DMS79 (cell line): ENCODE results near the gene S100A16.
A peak's percentile ranks its signal among the peaks of the same experiment; 100 is the strongest.
"Not testable (repeated sequence)": the region's sequence is repeated elsewhere in the genome, so short reads cannot be mapped to it uniquely, and the experiment has no call there.

Experiments used
- DNase-seq: peaks from one replicate; lab custom pipeline; 2025; lab: John Stamatoyannopoulos, UW

Gene S100A16

GRCh38 chr1:153615406-153615805, 2.5 kb upstream of the S100A16 start:
- no peak for DNase-seq

DNA sequence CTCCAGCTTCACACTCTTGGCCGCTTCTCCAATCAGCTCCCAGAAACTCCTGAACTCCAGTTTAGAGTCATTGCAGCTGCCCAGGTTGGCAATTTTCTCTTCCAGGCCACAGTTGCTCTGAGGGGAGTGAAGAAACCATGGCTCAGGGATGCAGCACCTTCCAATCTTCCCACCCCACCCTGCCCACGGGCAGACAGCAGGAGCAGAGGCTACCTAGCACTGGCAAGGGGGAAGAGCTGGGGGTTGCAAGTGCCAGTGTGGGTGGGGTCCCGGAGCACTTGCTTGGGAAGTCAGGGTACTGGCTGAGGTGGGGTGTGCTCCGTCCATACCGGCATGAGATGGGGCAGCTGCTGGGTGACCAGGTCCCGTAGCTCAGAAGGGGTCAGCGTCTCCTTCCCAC, 2.0 kb upstream of the S100A16 start:
- no peak for DNase-seq

- DNase-seq: no peak
Observed at GRCh38 chr1:153614189-153614900, 1.4 kb upstream of the S100A16 start.

DNA sequence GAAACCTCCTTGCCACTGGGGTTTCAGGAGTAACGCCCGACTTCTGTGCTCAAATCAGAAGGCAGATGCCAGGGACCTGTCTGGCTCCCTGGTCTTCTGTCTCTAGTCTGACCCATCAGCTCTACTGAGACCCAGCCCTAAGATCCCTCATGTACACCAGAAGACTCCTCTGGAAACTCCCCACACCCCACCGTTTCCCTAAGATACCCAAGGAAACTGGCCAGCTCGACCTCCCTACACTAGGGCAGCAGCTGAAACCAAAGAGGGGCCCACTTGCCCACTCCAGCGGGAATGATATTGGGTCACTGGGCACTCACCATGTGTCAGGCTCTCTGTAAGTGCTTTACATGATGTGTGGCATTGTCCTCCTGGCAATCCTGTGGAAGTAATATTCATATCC, 469 bp upstream of the S100A16 start:
- DNase-seq: no peak

GRCh38 chr1:153612111-153612754, 704 bp downstream of the S100A16 start:
- no peak for DNase-seq

DNA sequence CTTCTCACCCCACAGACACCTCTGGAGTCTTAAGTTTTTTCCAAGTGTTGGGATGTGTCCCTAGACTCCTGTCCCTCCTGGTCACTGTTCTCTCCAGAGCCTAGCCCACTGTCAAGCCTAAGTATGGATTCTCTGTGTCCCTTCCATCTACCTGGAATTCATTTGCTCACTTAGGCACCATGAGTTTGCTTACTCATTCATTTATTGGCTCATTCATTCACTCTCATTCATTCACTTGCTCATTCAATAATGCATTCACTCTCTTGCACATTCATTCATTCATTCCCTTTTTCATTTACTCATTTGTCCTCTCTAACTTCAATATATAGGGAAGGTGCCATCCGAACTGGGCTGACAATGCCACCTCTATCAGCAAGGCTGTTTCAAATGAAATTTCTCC, 1.6 kb downstream of the S100A16 start:
- DNase-seq: no peak

DNA sequence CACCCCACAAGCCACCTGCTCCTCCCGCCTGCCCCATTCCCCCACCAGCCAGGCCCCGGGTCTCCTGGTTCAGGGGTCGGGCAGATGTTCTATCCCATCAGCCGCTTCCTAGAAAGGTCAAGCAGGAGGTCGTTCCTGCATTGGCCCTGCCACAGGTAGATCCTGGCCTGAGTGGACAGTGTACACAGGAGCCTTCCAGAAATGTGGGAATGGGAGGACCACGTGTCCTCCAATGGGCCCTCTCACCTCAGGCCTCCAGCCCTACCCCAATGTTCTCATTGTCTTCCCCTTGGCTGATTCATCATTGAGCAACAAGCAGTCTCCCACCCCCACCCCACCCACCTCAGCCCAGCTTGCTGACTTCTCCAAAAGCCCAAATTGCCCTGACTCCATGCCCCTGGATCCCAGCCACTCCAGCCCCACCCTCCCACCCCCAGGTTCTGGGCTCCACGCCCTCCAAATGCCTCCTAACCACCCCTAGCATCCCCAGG, 2.1 kb downstream of the S100A16 start:
- DNase-seq: no peak

- no peak for DNase-seq
Observed at GRCh38 chr1:153610334-153610733, 2.6 kb downstream of the S100A16 start.

- DNase-seq: no peak
Observed at GRCh38 chr1:153609585-153609907, 3.4 kb downstream of the S100A16 start.

GRCh38 chr1:153608742-153609584, 4.0 kb downstream of the S100A16 start:
- no peak for DNase-seq

- DNase-seq: no peak
Observed at GRCh38 chr1:153608089-153608682, 4.8 kb downstream of the S100A16 start.

DNA sequence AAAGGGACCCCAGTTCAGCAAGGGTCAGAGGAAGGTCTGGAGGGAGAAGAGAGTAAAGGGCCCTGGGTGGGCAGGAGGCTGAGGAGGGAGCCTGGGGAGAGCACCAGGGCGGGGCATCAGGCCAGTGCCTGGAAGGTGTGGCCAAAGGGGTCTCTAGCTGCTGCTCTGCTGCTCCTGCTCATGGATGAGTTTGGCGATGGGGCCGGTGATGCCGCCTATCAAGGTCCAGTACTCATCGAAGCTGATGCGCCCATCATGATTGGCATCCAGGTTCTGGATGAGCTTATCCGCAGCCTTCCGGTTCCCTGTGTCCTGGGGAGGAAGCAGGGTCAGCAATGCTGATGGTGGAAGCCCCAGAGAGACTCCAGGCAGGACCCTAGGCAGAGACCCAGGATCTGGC, 5.6 kb downstream of the S100A16 start:
- DNase-seq: no peak

DNA sequence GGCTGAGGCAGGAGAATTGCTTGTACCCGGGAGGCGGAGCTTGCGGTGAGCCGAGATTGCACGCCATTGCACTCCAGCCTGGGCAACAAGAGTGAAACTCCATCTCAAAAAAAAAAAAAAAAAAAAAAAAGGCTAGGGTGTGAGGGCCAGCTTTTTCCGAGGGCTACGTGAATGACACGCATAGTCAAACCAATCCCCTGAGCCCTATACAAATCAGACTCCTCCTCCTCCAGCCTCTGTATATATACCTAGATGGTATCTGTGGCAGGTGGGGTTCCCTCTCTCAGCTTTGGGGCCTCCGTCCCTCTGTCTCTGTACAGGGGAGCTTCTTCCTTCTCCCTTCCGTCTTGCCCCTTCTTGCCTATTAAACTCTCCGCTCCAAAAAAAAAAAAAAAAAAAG, 6.7 kb downstream of the S100A16 start:
- DNase-seq: no peak

GRCh38 chr1:153602749-153603148, 10.2 kb downstream of the S100A16 start:
- no peak for DNase-seq

DNA sequence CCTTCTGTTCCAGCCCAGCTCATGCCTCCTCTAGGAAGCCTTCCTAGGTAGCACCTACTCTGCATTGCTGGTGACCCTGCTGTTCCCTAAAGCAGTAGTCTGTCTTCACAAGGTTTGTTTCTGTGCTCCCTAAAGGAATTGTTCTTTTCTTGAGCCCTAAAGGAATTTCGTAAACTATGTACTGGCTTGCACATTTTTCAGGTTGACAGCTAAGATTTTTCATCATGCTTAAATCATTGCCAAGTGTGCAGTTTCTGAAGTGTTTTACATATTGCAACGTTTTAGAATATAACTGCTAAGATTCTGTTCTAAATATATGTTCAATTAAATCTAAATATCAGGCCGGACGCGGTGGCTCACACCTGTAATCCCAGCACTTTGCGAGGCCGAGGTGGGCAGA, 13.1 kb downstream of the S100A16 start:
- DNase-seq: no peak

DNA sequence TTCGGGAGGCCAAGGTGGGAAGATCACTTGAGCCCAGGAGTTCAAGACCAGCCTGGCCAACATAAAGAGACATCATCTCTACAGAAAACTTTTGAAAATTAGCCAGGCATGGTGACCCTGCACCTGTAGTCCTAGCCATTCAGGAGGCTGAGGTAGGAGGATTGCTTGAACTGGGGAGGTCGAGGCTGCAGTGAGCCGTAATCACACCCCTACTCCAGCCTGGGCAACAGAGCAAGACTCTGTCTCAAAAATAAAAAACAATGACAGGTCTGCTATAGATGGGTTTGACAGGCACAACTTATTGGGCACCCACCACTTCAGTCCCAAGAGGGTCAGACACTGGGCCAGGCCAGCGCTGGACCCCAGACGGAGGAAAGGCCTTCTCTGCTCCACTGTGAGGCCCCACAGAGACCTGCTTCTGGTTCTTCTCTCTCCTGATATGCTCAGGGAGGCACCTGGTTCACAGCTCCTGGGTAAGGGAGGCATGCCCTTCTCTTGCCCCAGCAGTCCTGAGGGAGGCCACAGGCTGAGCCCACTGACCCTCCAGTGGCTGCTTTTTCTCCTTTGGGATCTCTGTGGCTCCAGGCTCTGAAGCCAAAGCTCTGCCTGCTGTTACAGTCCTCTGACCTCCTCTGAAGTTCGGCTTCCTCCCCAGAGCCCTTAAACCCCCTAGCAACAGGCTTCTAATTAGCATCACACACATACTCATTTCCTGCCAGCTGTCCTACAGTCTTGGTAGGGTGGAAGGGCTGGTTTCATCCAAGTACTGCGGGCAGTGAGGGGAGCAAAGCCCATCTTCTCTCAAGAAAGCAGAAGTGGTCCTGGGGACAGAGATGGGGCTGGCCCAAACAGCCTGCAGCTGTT, 14.4 kb downstream of the S100A16 start:
- no peak for DNase-seq

- DNase-seq: no peak
Observed at GRCh38 chr1:153597206-153597605, 15.7 kb downstream of the S100A16 start.

GRCh38 chr1:153592748-153593147, 20.2 kb downstream of the S100A16 start:
- peak; percentile 45 for DNase-seq

DNA sequence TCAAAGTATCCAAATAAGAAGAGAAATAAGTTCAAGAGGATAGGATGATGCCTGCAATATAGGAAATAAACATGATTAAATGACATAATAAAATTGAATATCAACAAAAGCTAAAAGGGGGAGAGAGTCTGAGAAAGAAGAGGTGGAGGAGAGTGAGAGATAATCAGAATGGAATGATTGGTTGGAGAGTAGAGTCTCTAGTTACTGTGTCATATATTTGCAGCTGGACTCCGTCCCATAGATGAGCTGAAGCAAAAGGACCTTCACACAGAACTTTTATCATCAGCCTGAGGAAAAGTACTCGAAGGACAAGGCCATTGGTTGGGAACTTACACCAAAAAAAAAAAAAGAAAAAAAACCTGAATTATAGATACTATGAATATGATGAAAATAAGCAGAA, 24.5 kb downstream of the S100A16 start:
- no peak for DNase-seq

- not testable (repeated sequence) for DNase-seq
Observed at GRCh38 chr1:153588033-153588432, 24.9 kb downstream of the S100A16 start.

DNA sequence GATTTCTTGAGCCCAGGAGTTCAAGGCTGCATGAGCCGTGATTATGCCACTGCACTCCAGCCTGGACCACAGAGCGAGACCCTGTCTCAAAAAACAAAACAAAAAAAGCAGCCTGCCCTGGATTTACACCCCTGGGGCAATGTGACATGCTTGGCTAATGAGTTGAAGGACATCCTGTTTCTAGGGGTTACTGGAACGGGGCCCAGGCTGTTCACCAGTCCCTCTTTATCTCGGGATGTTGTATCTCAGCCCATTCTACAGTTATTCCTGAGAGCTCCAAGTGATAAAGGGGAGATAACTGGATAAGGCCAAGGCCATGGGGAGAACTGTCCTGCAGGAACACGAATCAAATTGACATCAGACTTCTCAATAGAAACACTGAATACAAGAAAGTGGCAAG, 25.6 kb downstream of the S100A16 start:
- no peak for DNase-seq

- no peak for DNase-seq
Observed at GRCh38 chr1:153586347-153586746, 26.6 kb downstream of the S100A16 start.
